PC-3 (cell line): ENCODE data around the gene TAF6. TPM values are rescaled to one million over a fixed set of nuclear protein-coding genes. Genes with fewer than 3 reads are reported as not detected.

Source experiments
- ATAC-seq: fragments of 200-7000 bp; cut with Tn5 transposase; 2 replicates; pipeline ENCODE4 v1.9.1; 2020; ENCODE audit warnings: mild to moderate bottlenecking, moderate library complexity
- BruUV-seq: library from RNA; stranded (reverse); fragments of 400-500 nt; replicated peaks from 2 replicates; lab custom pipeline; 2021; lab: Mats Ljungman, UMichigan
- CTCF ChIA-PET: fragments of 300-600 bp; sonication (Branson Sonifier 250); formaldehyde crosslinking; loops from one replicate; lab custom pipeline; 2022; ENCODE audit warnings: antibody characterized with exemption; lab: Charles Lee
- POLR2A ChIA-PET: fragments of 300-600 bp; sonication (Branson Sonifier 250); formaldehyde crosslinking; loops from one replicate; lab custom pipeline; 2022; ENCODE audit warnings: antibody characterized with exemption; ENCODE audit not compliant: unreplicated experiment; lab: Charles Lee
- DNase-seq: peaks from one replicate; pipeline ENCODE4 v3.0.0-alpha.2; 2015
- H2AFZ ChIP-seq: fragments of 300-600 bp; sonication (generic); 2 replicates; pipeline ENCODE4 v1.6.0; 2016; ENCODE audit warnings: antibody characterized with exemption, low read length
- H3F3A ChIP-seq: fragments of 300-600 bp; sonication (generic); one replicate; pipeline ENCODE4 v1.6.0; 2017; ENCODE audit warnings: antibody characterized with exemption, low read length, control low read depth, mild to moderate bottlenecking; ENCODE audit not compliant: unreplicated experiment
- H3K27ac ChIP-seq: fragments of 300-600 bp; sonication (generic); 2 replicates; pipeline ENCODE4 v1.5.1; 2016; ENCODE audit warnings: mild to moderate bottlenecking, low read length
- H3K27me3 ChIP-seq: fragments of 300-600 bp; sonication (generic); 2 replicates; pipeline ENCODE4 v1.6.1; 2016; ENCODE audit warnings: low read length, mixed read lengths
- H3K36me3 ChIP-seq: fragments of 300-600 bp; sonication (generic); 2 replicates; pipeline ENCODE4 v1.6.1; 2016; ENCODE audit warnings: low read depth, mixed run types, low read length, mixed read lengths
- H3K4me1 ChIP-seq: fragments of 300-600 bp; sonication (generic); 2 replicates; pipeline ENCODE4 v1.5.1; 2016; ENCODE audit warnings: low read length; ENCODE audit not compliant: insufficient read depth
- H3K4me2 ChIP-seq: fragments of 300-600 bp; sonication (generic); 2 replicates; pipeline ENCODE4 v1.6.0; 2016; ENCODE audit warnings: low read length
- H3K4me3 ChIP-seq: fragments of 300-600 bp; sonication (generic); 2 replicates; pipeline ENCODE4 v1.5.1; 2016; ENCODE audit warnings: mild to moderate bottlenecking, low read length, mixed read lengths
- H3K79me2 ChIP-seq: fragments of 300-600 bp; sonication (generic); 2 replicates; pipeline ENCODE4 v1.6.1; 2017; ENCODE audit warnings: low read length, mixed read lengths
- H3K9ac ChIP-seq: fragments of 300-600 bp; sonication (generic); 2 replicates; pipeline ENCODE4 v1.6.0; 2016; ENCODE audit warnings: mild to moderate bottlenecking, low read length
- H3K9me2 ChIP-seq: fragments of 300-600 bp; sonication (generic); replicated peaks from 2 replicates; pipeline ENCODE4 v1.6.1; 2016; ENCODE audit warnings: mixed run types, low read length, mixed read lengths
- H3K9me3 ChIP-seq: fragments of 300-600 bp; sonication (generic); 2 replicates; pipeline ENCODE4 v1.6.1; 2016; ENCODE audit warnings: low read length, mixed read lengths
- H4K20me1 ChIP-seq: fragments of 300-600 bp; sonication (generic); 2 replicates; pipeline ENCODE4 v1.6.1; 2016; ENCODE audit warnings: low read length, mixed read lengths
- CTCF ChIP-seq: fragments of 300-600 bp; sonication (generic); conservative IDR thresholded peaks from 2 replicates; pipeline ENCODE4 v1.5.1; 2017; ENCODE audit warnings: antibody characterized with exemption, low read depth, mild to moderate bottlenecking, low read length
- EZH2 ChIP-seq: fragments of 300-600 bp; sonication (generic); IDR thresholded peaks from one replicate; pipeline ENCODE4 v1.6.1; 2017; ENCODE audit warnings: antibody characterized with exemption, mild to moderate bottlenecking, low read length; ENCODE audit not compliant: unreplicated experiment
- EZH2phosphoT487 ChIP-seq: fragments of 300-600 bp; sonication (generic); IDR thresholded peaks from 2 replicates; pipeline ENCODE4 v1.6.1; 2018; ENCODE audit warnings: mild to moderate bottlenecking, antibody characterized with exemption, low read length, borderline replicate concordance
- intact Hi-C: fragments of 100-400 bp; cut with micrococcal nuclease; formaldehyde crosslinking; loops from 2 replicates; pipeline ENCODE4 v1.9.0; 2023
- total RNA-seq: library from RNA; depleted of rRNA; stranded (reverse); fragments of >200 nt; gene quantifications from 2 replicates; pipeline ENCODE4 v1.2.3, GENCODE V29; 2014

Gene TAF6
- total RNA-seq, 1 experiment from 2014 or later: 58.6 TPM

- intact Hi-C loops: loop anchor here (5.0 kb wide), 1 partner anchor 46 kb away; the partner anchor contains the start of gene ZNF3
- Histone ChIP-seq H2AFZ (peak overlapping the region; percentile 84), H3K9ac (peak overlapping the region; percentile 91), H3K27me3 (no peaks in the 10 kb centered on the region), H4K20me1 (no peaks in the 10 kb centered on the region), H3K9me3 (no peaks in the 10 kb centered on the region), H3K4me3 (peak overlapping the region; percentile 80), H3K4me2 (peak overlapping the region; percentile 93), H3K36me3 (no peaks in the 10 kb centered on the region), H3K4me1 (0 out of 2 replicates have a peak, but pooled peaks cover 4% of the 10 kb centered on the region), H3K27ac (no peak overlapping the region), H3F3A (no peaks in the 10 kb centered on the region), H3K79me2 (0 out of 2 replicates have a peak, but pooled peaks cover 5% of the 10 kb centered on the region), H3K9me2 (no peaks in the 10 kb centered on the region)
- ChIA-PET POLR2A (interaction anchor here (0.6 kb wide), 1 partner anchor 1248 kb away, joined by 4 read pairs; no protein-coding TSS in a partner anchor), CTCF (no interaction called here)
- BruUV-seq: TSS peak; percentile 32
- TF ChIP-seq EZH2phosphoT487 (no peak), CTCF (no peak), EZH2 (no peak)
- peak; percentile 14 for DNase-seq
- ATAC-seq: peak; percentile 27
Measured at GRCh38 chr7:100127866-100128636, 8.9 kb upstream of the TAF6 start.

GRCh38 chr7:100126931-100127865 is 8.0 kb upstream of the TAF6 start, which contains the start of gene MBLAC1:
MBLAC1 (plus strand) TSS chr7:100126967; CDS start chr7:100127396, 429 bp downstream.
- CTCF ChIA-PET: interaction anchor here (0.8 kb wide), 1 partner anchor 25 kb away, joined by 5 read pairs; no protein-coding TSS in a partner anchor
- Histone ChIP-seq H2AFZ (peak within 1 kb of the TSS; percentile 84), H3K9me2 (no peaks in the 10 kb centered on the region), H3K4me2 (peak within 1 kb of the TSS; percentile 93), H3K9ac (peak within 1 kb of the TSS; percentile 91), H3K27ac (peak within 1 kb of the TSS; percentile 92), H3K9me3 (no peaks in the 10 kb centered on the region), H4K20me1 (no peaks in the 10 kb centered on the region), H3K4me1 (0 out of 2 replicates have a peak, but pooled peaks cover 4% of the 10 kb centered on the region), H3K36me3 (no peaks in the 10 kb centered on the region), H3K4me3 (peak within 1 kb of the TSS; percentile 80), H3K79me2 (0 out of 2 replicates have a peak, but pooled peaks cover 5% of the 10 kb centered on the region), H3K27me3 (no peaks in the 10 kb centered on the region), H3F3A (no peaks in the 10 kb centered on the region)
- POLR2A ChIA-PET: interaction anchor here (0.6 kb wide), 2 partner anchors 21 to 26 kb away, joined by 5 to 6 read pairs; partner anchors contain the start of gene AP4M1
- DNase-seq: peak; percentile 85
- TF ChIP-seq EZH2 (no peak), CTCF (no peak), EZH2phosphoT487 (no peak)
- peak; percentile 65 for ATAC-seq
- intact Hi-C loops: loop anchor here (1.0 to 5.0 kb wide), 2 partner anchors 26 to 45 kb away; partner anchors contain the start of genes AP4M1, MCM7 and ZNF3
- no TSS peak for BruUV-seq
